ENCODE data around the gene NXF1.
A peak's percentile ranks its signal among the peaks of the same experiment; 100 is the strongest.
"Not testable (repeated sequence)": the region's sequence is repeated elsewhere in the genome, so short reads cannot be mapped to it uniquely, and the experiment has no call there.

NXF1 gene

GRCh38 chr11:62832336-62833234, 27.3 kb upstream of the NXF1 start, which contains the start of gene TEX54:
Gene TEX54 (minus strand): TSS chr11:62832841.
- no peaks in the 10 kb centered on the region for H3K27me3 ChIP-seq (ENCODE audit: control insufficient read depth in 5 of 5, insufficient read depth in 4 of 5, low read length in 5 of 5)
- peak within 1 kb of the TSS; percentile 90 to 94 (median 91) for H3K4me3 ChIP-seq (ENCODE audit: low read depth in 1 of 5, low read length in 5 of 5)
- no peaks in the 10 kb centered on the region for H3K9me3 ChIP-seq (ENCODE audit: control insufficient read depth in 5 of 5, low read length in 5 of 5)
- peaks cover 7 to 36% (median 30%) of the 10 kb centered on the region in 5 donors for H3K36me3 ChIP-seq (ENCODE audit: control insufficient read depth in 5 of 5, insufficient read depth in 5 of 5, low read length in 5 of 5)
- H3K27ac ChIP-seq (ENCODE audit: low read depth, low read length): peak within 1 kb of the TSS; percentile 96
- peak within 1 kb of the TSS; percentile 92 to 99 (median 95) for H3K9ac ChIP-seq (ENCODE audit: low read length in 5 of 5)
- peaks cover 9 to 35% (median 34%) of the 10 kb centered on the region in 5 donors for H3K4me1 ChIP-seq (ENCODE audit: control insufficient read depth in 5 of 5, insufficient read depth in 5 of 5, low read length in 5 of 5)

- H3K4me1 ChIP-seq (ENCODE audit: control insufficient read depth in 5 of 5, insufficient read depth in 5 of 5, low read length in 5 of 5): peaks cover 13 to 40% (median 35%) of the 10 kb centered on the region in 5 donors
Observed at GRCh38 chr11:62831520-62832335, 26.5 kb upstream of the NXF1 start, which contains the start of gene STX5. Gene STX5 (minus strand): TSS chr11:62832051. CDS start chr11:62831243, 808 bp downstream.

GRCh38 chr11:62830904-62831519, 25.8 kb upstream of the NXF1 start:
- peaks cover 13 to 40% (median 35%) of the 10 kb centered on the region in 5 donors for H3K4me1 ChIP-seq (ENCODE audit: control insufficient read depth in 5 of 5, insufficient read depth in 5 of 5, low read length in 5 of 5)
- peaks cover 10 to 41% (median 39%) of the 10 kb centered on the region in 5 donors for H3K36me3 ChIP-seq (ENCODE audit: control insufficient read depth in 5 of 5, insufficient read depth in 5 of 5, low read length in 5 of 5)
- H3K9me3 ChIP-seq (ENCODE audit: control insufficient read depth in 5 of 5, low read length in 5 of 5): no peaks in the 10 kb centered on the region

More at GRCh38 chr11:62831520-62832335, 26.5 kb upstream of the NXF1 start, which contains the start of gene STX5:
- Histone ChIP-seq H3K27ac (ENCODE audit: low read depth, low read length) (peak within 1 kb of the TSS; percentile 96), H3K27me3 (ENCODE audit: control insufficient read depth in 5 of 5, insufficient read depth in 4 of 5, low read length in 5 of 5) (no peaks in the 10 kb centered on the region), H3K36me3 (ENCODE audit: control insufficient read depth in 5 of 5, insufficient read depth in 5 of 5, low read length in 5 of 5) (peaks cover 13 to 44% (median 38%) of the 10 kb centered on the region in 5 donors), H3K9ac (ENCODE audit: low read length in 5 of 5) (peak within 1 kb of the TSS; percentile 92 to 99 (median 95)), H3K4me3 (ENCODE audit: low read depth in 1 of 5, low read length in 5 of 5) (peak within 1 kb of the TSS; percentile 90 to 94 (median 91)), H3K9me3 (ENCODE audit: control insufficient read depth in 5 of 5, low read length in 5 of 5) (no peaks in the 10 kb centered on the region)

GRCh38 chr11:62828130-62828529, 22.9 kb upstream of the NXF1 start:
- not testable (repeated sequence) for H3K27me3 ChIP-seq (ENCODE audit: control insufficient read depth in 5 of 5, insufficient read depth in 4 of 5, low read length in 5 of 5); H3K9me3 ChIP-seq (ENCODE audit: control insufficient read depth in 5 of 5, low read length in 5 of 5); H3K9ac ChIP-seq (ENCODE audit: low read length in 5 of 5); H3K27ac ChIP-seq (ENCODE audit: low read depth, low read length); H3K4me3 ChIP-seq (ENCODE audit: low read depth in 1 of 5, low read length in 5 of 5)
- H3K36me3 ChIP-seq (ENCODE audit: control insufficient read depth in 5 of 5, insufficient read depth in 5 of 5, low read length in 5 of 5): peaks cover 12 to 46% (median 43%) of the 10 kb centered on the region in 5 donors
- peaks cover 10 to 32% (median 28%) of the 10 kb centered on the region in 5 donors for H3K4me1 ChIP-seq (ENCODE audit: control insufficient read depth in 5 of 5, insufficient read depth in 5 of 5, low read length in 5 of 5)

More at GRCh38 chr11:62830904-62831519, 25.8 kb upstream of the NXF1 start:
- H3K9ac ChIP-seq (ENCODE audit: low read length in 5 of 5): peak overlapping the region; percentile 86 to 95 (median 92)
- H3K27me3 ChIP-seq (ENCODE audit: control insufficient read depth in 5 of 5, insufficient read depth in 4 of 5, low read length in 5 of 5): no peaks in the 10 kb centered on the region
- peak overlapping the region; percentile 83 to 94 (median 91) for H3K4me3 ChIP-seq (ENCODE audit: low read depth in 1 of 5, low read length in 5 of 5)
- H3K27ac ChIP-seq (ENCODE audit: low read depth, low read length): peak overlapping the region; percentile 96

- Histone ChIP-seq H3K36me3 (ENCODE audit: control insufficient read depth in 5 of 5, insufficient read depth in 5 of 5, low read length in 5 of 5) (peaks cover 12 to 84% (median 67%) of the 10 kb centered on the region in 5 donors), H3K27ac (ENCODE audit: low read depth, low read length) (no peak overlapping the region), H3K4me3 (ENCODE audit: low read depth in 1 of 5, low read length in 5 of 5) (no peak overlapping the region), H3K4me1 (ENCODE audit: control insufficient read depth in 5 of 5, insufficient read depth in 5 of 5, low read length in 5 of 5) (peaks cover 0 to 6% (median 5%) of the 10 kb centered on the region in 5 donors), H3K9me3 (ENCODE audit: control insufficient read depth in 5 of 5, low read length in 5 of 5) (no peaks in the 10 kb centered on the region), H3K9ac (ENCODE audit: low read length in 5 of 5) (no peak overlapping the region), H3K27me3 (ENCODE audit: control insufficient read depth in 5 of 5, insufficient read depth in 4 of 5, low read length in 5 of 5) (no peaks in the 10 kb centered on the region)
Observed at GRCh38 chr11:62823677-62824076, 18.4 kb upstream of the NXF1 start.

- Histone ChIP-seq H3K9ac (ENCODE audit: low read length in 5 of 5) (no peak overlapping the region), H3K9me3 (ENCODE audit: control insufficient read depth in 5 of 5, low read length in 5 of 5) (no peaks in the 10 kb centered on the region), H3K4me3 (ENCODE audit: low read depth in 1 of 5, low read length in 5 of 5) (no peak overlapping the region), H3K36me3 (ENCODE audit: control insufficient read depth in 5 of 5, insufficient read depth in 5 of 5, low read length in 5 of 5) (peaks cover 3 to 47% (median 24%) of the 10 kb centered on the region in 5 donors), H3K27ac (ENCODE audit: low read depth, low read length) (no peak overlapping the region), H3K27me3 (ENCODE audit: control insufficient read depth in 5 of 5, insufficient read depth in 4 of 5, low read length in 5 of 5) (no peaks in the 10 kb centered on the region), H3K4me1 (ENCODE audit: control insufficient read depth in 5 of 5, insufficient read depth in 5 of 5, low read length in 5 of 5) (no peaks in the 10 kb centered on the region)
Observed at GRCh38 chr11:62817129-62817528, 11.9 kb upstream of the NXF1 start.

GRCh38 chr11:62816557-62816956, 11.3 kb upstream of the NXF1 start:
- Histone ChIP-seq H3K4me3 (ENCODE audit: low read depth in 1 of 5, low read length in 5 of 5) (no peak overlapping the region), H3K27me3 (ENCODE audit: control insufficient read depth in 5 of 5, insufficient read depth in 4 of 5, low read length in 5 of 5) (no peaks in the 10 kb centered on the region), H3K9me3 (ENCODE audit: control insufficient read depth in 5 of 5, low read length in 5 of 5) (no peaks in the 10 kb centered on the region), H3K36me3 (ENCODE audit: control insufficient read depth in 5 of 5, insufficient read depth in 5 of 5, low read length in 5 of 5) (peaks cover 3 to 41% (median 20%) of the 10 kb centered on the region in 5 donors), H3K9ac (ENCODE audit: low read length in 5 of 5) (no peak overlapping the region), H3K27ac (ENCODE audit: low read depth, low read length) (no peak overlapping the region), H3K4me1 (ENCODE audit: control insufficient read depth in 5 of 5, insufficient read depth in 5 of 5, low read length in 5 of 5) (no peaks in the 10 kb centered on the region)

GRCh38 chr11:62811659-62812058, 6.4 kb upstream of the NXF1 start:
- Histone ChIP-seq H3K4me3 (ENCODE audit: low read depth in 1 of 5, low read length in 5 of 5) (no peak overlapping the region), H3K4me1 (ENCODE audit: control insufficient read depth in 5 of 5, insufficient read depth in 5 of 5, low read length in 5 of 5) (peaks cover 0 to 2% (median 0%) of the 10 kb centered on the region in 5 donors), H3K9me3 (ENCODE audit: control insufficient read depth in 5 of 5, low read length in 5 of 5) (no peaks in the 10 kb centered on the region), H3K27ac (ENCODE audit: low read depth, low read length) (no peak overlapping the region), H3K27me3 (ENCODE audit: control insufficient read depth in 5 of 5, insufficient read depth in 4 of 5, low read length in 5 of 5) (no peaks in the 10 kb centered on the region), H3K9ac (ENCODE audit: low read length in 5 of 5) (no peak overlapping the region), H3K36me3 (ENCODE audit: control insufficient read depth in 5 of 5, insufficient read depth in 5 of 5, low read length in 5 of 5) (peaks cover 0 to 18% (median 7%) of the 10 kb centered on the region in 5 donors)

- Histone ChIP-seq H3K9me3 (ENCODE audit: control insufficient read depth in 5 of 5, low read length in 5 of 5) (no peaks in the 10 kb centered on the region), H3K36me3 (ENCODE audit: control insufficient read depth in 5 of 5, insufficient read depth in 5 of 5, low read length in 5 of 5) (peaks cover 0 to 18% (median 9%) of the 10 kb centered on the region in 5 donors), H3K27ac (ENCODE audit: low read depth, low read length) (no peak overlapping the region), H3K4me3 (ENCODE audit: low read depth in 1 of 5, low read length in 5 of 5) (no peak overlapping the region), H3K4me1 (ENCODE audit: control insufficient read depth in 5 of 5, insufficient read depth in 5 of 5, low read length in 5 of 5) (peaks cover 0 to 11% (median 5%) of the 10 kb centered on the region in 5 donors), H3K9ac (ENCODE audit: low read length in 5 of 5) (no peak overlapping the region), H3K27me3 (ENCODE audit: control insufficient read depth in 5 of 5, insufficient read depth in 4 of 5, low read length in 5 of 5) (no peaks in the 10 kb centered on the region)
Observed at GRCh38 chr11:62810748-62811147, 5.5 kb upstream of the NXF1 start.
